KMS-11 (cell line): ENCODE data around the gene BNIP5.

Source experiments
- H2AFZ ChIP-seq: fragments of 200-600 bp; sonication (generic); 2 replicates; pipeline ENCODE4 v1.6.1; 2016; ENCODE audit warnings: antibody characterized with exemption, mixed run types, low read depth
- H3K27ac ChIP-seq: fragments of 200-600 bp; sonication (generic); 2 replicates; pipeline ENCODE4 v1.6.1; 2016; ENCODE audit warnings: mild to moderate bottlenecking, mixed run types
- H3K27me3 ChIP-seq: fragments of 200-600 bp; sonication (generic); 2 replicates; pipeline ENCODE4 v1.6.1; 2017; ENCODE audit warnings: mild to moderate bottlenecking, low read depth, mixed run types, moderate library complexity; ENCODE audit not compliant: insufficient read depth
- H3K36me3 ChIP-seq: fragments of 200-600 bp; sonication (generic); 2 replicates; pipeline ENCODE4 v1.6.1; 2017; ENCODE audit warnings: mild to moderate bottlenecking, mixed run types; ENCODE audit not compliant: insufficient read depth
- H3K4me1 ChIP-seq: fragments of 200-600 bp; sonication (generic); 2 replicates; pipeline ENCODE4 v1.6.1; 2016; ENCODE audit warnings: mild to moderate bottlenecking, low read depth, mixed run types; ENCODE audit not compliant: poor library complexity, severe bottlenecking
- H3K4me2 ChIP-seq: fragments of 200-600 bp; sonication (generic); 2 replicates; pipeline ENCODE4 v1.7.0; 2016; ENCODE audit warnings: mild to moderate bottlenecking, mixed run types
- H3K4me3 ChIP-seq: fragments of 200-600 bp; sonication (generic); IDR thresholded peaks from 2 replicates; pipeline ENCODE4 v1.6.1; 2017; ENCODE audit warnings: low read depth, low read length, mixed read lengths; ENCODE audit not compliant: insufficient read depth
- H3K79me2 ChIP-seq: fragments of 200-600 bp; sonication (generic); 2 replicates; pipeline ENCODE4 v1.6.1; 2016; ENCODE audit warnings: low read depth, mixed run types; ENCODE audit not compliant: insufficient read depth
- H3K9ac ChIP-seq: fragments of 200-600 bp; sonication (generic); 2 replicates; pipeline ENCODE4 v1.6.1; 2016; ENCODE audit warnings: mild to moderate bottlenecking, mixed run types
- H4K20me1 ChIP-seq: fragments of 200-600 bp; sonication (generic); 2 replicates; pipeline ENCODE4 v1.6.1; 2016; ENCODE audit warnings: mild to moderate bottlenecking, mixed run types; ENCODE audit not compliant: insufficient read depth
- TF ChIP-seq, protein P1 (sequence below): fragments of 200-600 bp; sonication (generic); conservative IDR thresholded peaks from 2 replicates; pipeline ENCODE4 v1.6.1; 2017; ENCODE audit warnings: low read depth, mild to moderate bottlenecking, antibody characterized with exemption, low read length, moderate library complexity, mixed read lengths

BNIP5 gene

DNA sequence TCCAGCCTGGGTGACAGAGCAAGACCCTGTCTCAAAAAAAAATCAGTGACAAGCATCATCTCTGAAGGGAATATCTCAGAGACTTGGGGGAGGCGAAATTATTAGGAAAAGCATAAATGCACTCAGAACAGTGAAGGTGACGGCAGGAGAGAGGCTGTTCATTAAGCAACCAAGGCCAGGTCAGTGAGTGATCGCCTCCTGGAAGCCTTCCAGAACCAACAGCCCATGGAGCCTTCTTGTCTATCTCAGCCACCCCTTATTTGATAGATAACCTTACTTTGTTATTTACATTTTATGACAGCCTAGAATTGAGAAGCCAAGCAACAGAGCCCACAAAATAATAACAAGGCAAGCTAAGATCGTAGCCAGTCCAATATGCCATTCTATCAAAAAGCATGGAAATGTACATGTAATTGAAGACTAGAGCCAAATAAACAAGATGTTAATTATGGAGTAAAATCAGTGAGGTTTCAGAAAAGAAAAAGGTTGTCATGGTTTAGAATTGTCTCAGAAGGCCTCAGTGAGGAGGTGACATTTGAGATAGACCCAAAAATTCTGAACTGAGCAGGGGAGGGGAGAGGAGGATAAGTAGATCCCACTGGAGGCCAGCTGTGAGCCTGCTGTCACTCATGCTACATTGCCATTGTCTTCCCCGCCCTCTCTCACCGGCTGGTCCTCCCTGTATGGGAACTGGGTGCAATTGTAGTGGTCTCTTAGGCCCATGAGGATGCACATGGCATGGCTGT is 17.8 kb downstream of the BNIP5 start:
- Histone ChIP-seq H3K27ac (no peak overlapping the region), H3K4me2 (no peak overlapping the region), H4K20me1 (no peaks in the 10 kb centered on the region), H3K36me3 (no peaks in the 10 kb centered on the region), H3K4me1 (no peaks in the 10 kb centered on the region), H3K79me2 (no peaks in the 10 kb centered on the region), H3K4me3 (no peak overlapping the region), H3K27me3 (no peaks in the 10 kb centered on the region), H2AFZ (no peak overlapping the region), H3K9ac (no peak overlapping the region)
- TF ChIP-seq, protein P1, sequence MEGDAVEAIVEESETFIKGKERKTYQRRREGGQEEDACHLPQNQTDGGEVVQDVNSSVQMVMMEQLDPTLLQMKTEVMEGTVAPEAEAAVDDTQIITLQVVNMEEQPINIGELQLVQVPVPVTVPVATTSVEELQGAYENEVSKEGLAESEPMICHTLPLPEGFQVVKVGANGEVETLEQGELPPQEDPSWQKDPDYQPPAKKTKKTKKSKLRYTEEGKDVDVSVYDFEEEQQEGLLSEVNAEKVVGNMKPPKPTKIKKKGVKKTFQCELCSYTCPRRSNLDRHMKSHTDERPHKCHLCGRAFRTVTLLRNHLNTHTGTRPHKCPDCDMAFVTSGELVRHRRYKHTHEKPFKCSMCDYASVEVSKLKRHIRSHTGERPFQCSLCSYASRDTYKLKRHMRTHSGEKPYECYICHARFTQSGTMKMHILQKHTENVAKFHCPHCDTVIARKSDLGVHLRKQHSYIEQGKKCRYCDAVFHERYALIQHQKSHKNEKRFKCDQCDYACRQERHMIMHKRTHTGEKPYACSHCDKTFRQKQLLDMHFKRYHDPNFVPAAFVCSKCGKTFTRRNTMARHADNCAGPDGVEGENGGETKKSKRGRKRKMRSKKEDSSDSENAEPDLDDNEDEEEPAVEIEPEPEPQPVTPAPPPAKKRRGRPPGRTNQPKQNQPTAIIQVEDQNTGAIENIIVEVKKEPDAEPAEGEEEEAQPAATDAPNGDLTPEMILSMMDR = no peak

DNA sequence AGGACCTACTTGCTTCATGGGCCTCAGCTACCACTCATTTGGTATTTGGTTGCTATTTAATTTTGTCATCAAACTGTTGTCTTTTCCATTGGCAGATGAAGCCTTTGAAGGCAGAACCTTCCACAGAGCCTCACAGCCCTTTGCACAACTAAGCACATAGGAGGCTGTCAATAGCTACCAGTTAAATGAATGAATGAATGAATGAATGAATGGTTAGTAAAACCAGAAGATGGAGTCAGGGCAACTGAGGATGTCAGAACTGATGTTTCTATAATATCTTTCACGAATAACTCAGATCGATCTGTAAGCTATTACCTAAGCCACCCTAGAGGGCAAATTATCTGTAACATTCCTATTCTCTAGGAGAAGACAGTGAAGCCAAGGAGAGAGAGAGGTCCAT is 19.1 kb downstream of the BNIP5 start:
- Histone ChIP-seq H2AFZ (no peak overlapping the region), H3K9ac (no peak overlapping the region), H3K4me2 (no peak overlapping the region), H3K36me3 (no peaks in the 10 kb centered on the region), H3K27ac (no peak overlapping the region), H3K27me3 (no peaks in the 10 kb centered on the region), H3K79me2 (no peaks in the 10 kb centered on the region), H3K4me3 (no peak overlapping the region), H3K4me1 (no peaks in the 10 kb centered on the region), H4K20me1 (no peaks in the 10 kb centered on the region)
- TF ChIP-seq, protein P1 = no peak

DNA sequence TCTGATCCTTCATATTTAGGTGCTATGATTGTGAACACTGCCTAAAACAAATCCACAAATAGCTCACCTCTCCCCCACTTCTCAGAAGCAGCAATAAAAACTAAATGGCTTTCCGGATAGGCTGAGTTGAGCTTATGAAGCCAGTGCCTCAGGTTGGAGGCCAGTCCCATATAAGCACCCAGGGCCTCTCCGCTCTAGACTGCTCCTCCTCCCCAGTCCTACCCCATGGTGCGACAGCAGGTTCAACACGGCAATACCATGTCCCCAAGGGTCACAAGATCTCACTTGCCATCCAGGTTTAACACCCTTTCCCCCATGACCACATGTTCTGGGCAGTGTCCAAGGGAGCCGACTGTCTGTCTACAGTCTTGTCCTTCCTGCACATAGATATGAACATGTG is 20.8 kb downstream of the BNIP5 start:
- Histone ChIP-seq H3K4me1 (no peaks in the 10 kb centered on the region), H2AFZ (no peak overlapping the region), H4K20me1 (no peaks in the 10 kb centered on the region), H3K4me3 (no peak overlapping the region), H3K4me2 (no peak overlapping the region), H3K27me3 (no peaks in the 10 kb centered on the region), H3K79me2 (no peaks in the 10 kb centered on the region), H3K9ac (no peak overlapping the region), H3K36me3 (no peaks in the 10 kb centered on the region), H3K27ac (no peak overlapping the region)
- TF ChIP-seq, protein P1 = no peak

- no peak overlapping the region for H3K9ac ChIP-seq
- H4K20me1 ChIP-seq = no peaks in the 10 kb centered on the region
- H2AFZ ChIP-seq = no peak overlapping the region
- no peaks in the 10 kb centered on the region for H3K4me1 ChIP-seq
- H3K36me3 ChIP-seq = no peaks in the 10 kb centered on the region
- H3K27me3 ChIP-seq = no peaks in the 10 kb centered on the region
- H3K4me2 ChIP-seq = no peak overlapping the region
- no peak overlapping the region for H3K4me3 ChIP-seq
- TF ChIP-seq, protein P1 = no peak
- H3K79me2 ChIP-seq = no peaks in the 10 kb centered on the region
- H3K27ac ChIP-seq = no peak overlapping the region
Observed at GRCh38 chr6:36314221-36315014, 22.3 kb downstream of the BNIP5 start.
